IMR-90 (cell line): ENCODE data around the gene LNX1. TPM values are rescaled to one million over a fixed set of nuclear protein-coding genes. Genes with fewer than 3 reads are reported as not detected.

Experiments
- ATAC-seq: fragments of 200-7000 bp; cut with Tn5 transposase; 2 replicates; pipeline ENCODE4 v1.9.1; 2020; ENCODE audit warnings: low read depth, mild to moderate bottlenecking, moderate library complexity
- BruUV-seq: library from RNA; stranded (reverse); fragments of 400-500 nt; replicated peaks from 2 replicates; lab custom pipeline; 2021; lab: Mats Ljungman, UMichigan
- CTCF ChIA-PET: fragments of 300-600 bp; formaldehyde crosslinking; extraction: SDS; loops from one replicate; lab custom pipeline; 2021; ENCODE audit warnings: antibody characterized with exemption; lab: Yijun Ruan, JAX
- POLR2A ChIA-PET: fragments of 300-600 bp; sonication (Branson Sonifier 250); formaldehyde crosslinking; loops from one replicate; lab custom pipeline; 2022; ENCODE audit warnings: antibody characterized with exemption; ENCODE audit not compliant: unreplicated experiment; lab: Charles Lee
- DNase-seq: peaks from one replicate; pipeline ENCODE4 v3.0.0; 2013
- H2AFZ ChIP-seq: replicated peaks from 2 replicates; pipeline ENCODE3; 2013; ENCODE audit warnings: low read length, mild to moderate bottlenecking; ENCODE audit not compliant: poor library complexity
- H2AK5ac ChIP-seq: 2 replicates; pipeline ENCODE4 v1.6.1; 2013; ENCODE audit warnings: low read depth, low read length, inconsistent platforms
- H2AK9ac ChIP-seq: replicated peaks from 2 replicates; pipeline ENCODE3; 2013; ENCODE audit warnings: mild to moderate bottlenecking, low read depth, low read length, moderate library complexity; ENCODE audit not compliant: poor library complexity
- H2BK120ac ChIP-seq: 2 replicates; pipeline ENCODE4 v1.6.1; 2013; ENCODE audit warnings: low read depth, low read length, inconsistent platforms
- H2BK15ac ChIP-seq: 3 replicates; pipeline ENCODE4 v1.6.1; 2013; ENCODE audit warnings: low read depth, low read length, inconsistent platforms
- H2BK20ac ChIP-seq: 2 replicates; pipeline ENCODE4 v1.6.1; 2013; ENCODE audit warnings: low read depth, mild to moderate bottlenecking, inconsistent platforms, low read length, moderate library complexity
- H2BK5ac ChIP-seq: 2 replicates; pipeline ENCODE4 v1.6.1; 2013; ENCODE audit warnings: mild to moderate bottlenecking, low read depth, low read length, inconsistent platforms; ENCODE audit not compliant: poor library complexity, severe bottlenecking
- H3K14ac ChIP-seq: replicated peaks from 2 replicates; pipeline ENCODE4 v1.6.1; 2013; ENCODE audit warnings: low read depth, low read length, inconsistent platforms
- H3K18ac ChIP-seq: 2 replicates; pipeline ENCODE4 v1.6.1; 2013; ENCODE audit warnings: low read depth, low read length, control low read depth
- H3K23ac ChIP-seq: 2 replicates; pipeline ENCODE4 v1.6.1; 2013; ENCODE audit warnings: low read depth, low read length, inconsistent platforms
- H3K27ac ChIP-seq: 2 replicates; pipeline ENCODE4 v1.5.1; 2013; ENCODE audit warnings: mild to moderate bottlenecking, control low read depth, low read length; ENCODE audit not compliant: insufficient read depth
- H3K27me3 ChIP-seq: 2 replicates; pipeline ENCODE4 v1.6.1; 2013; ENCODE audit warnings: low read length; ENCODE audit not compliant: control insufficient read depth, insufficient read depth
- H3K36me3 ChIP-seq: 2 replicates; pipeline ENCODE4 v1.6.1; 2013; ENCODE audit warnings: low read length, mixed read lengths; ENCODE audit not compliant: control insufficient read depth, insufficient read depth
- H3K4ac ChIP-seq: 2 replicates; pipeline ENCODE4 v1.6.1; 2013; ENCODE audit warnings: low read depth, low read length, inconsistent platforms
- H3K4me1 ChIP-seq: 2 replicates; pipeline ENCODE4 v1.6.1; 2013; ENCODE audit warnings: low read length, mixed read lengths; ENCODE audit not compliant: control insufficient read depth, insufficient read depth
- H3K4me2 ChIP-seq: 2 replicates; pipeline ENCODE4 v1.6.1; 2013; ENCODE audit warnings: low read depth, mild to moderate bottlenecking, control low read depth, low read length, moderate library complexity
- H3K4me3 ChIP-seq: 2 replicates; pipeline ENCODE4 v1.5.1; 2013; ENCODE audit warnings: low read depth, mild to moderate bottlenecking, control low read depth, low read length, moderate library complexity; ENCODE audit not compliant: insufficient read depth
- H3K56ac ChIP-seq: 2 replicates; pipeline ENCODE4 v1.6.1; 2013; ENCODE audit warnings: low read length, inconsistent platforms; ENCODE audit not compliant: insufficient read depth; ENCODE audit errors: extremely low read depth
- H3K79me1 ChIP-seq, 2 experiments: 2 replicates each; pipeline ENCODE4 v1.6.1; 2013; ENCODE audit warnings: low read length in 2 of 2, inconsistent platforms in 1 of 2, low read depth in 1 of 2
- H3K9ac ChIP-seq: 2 replicates; pipeline ENCODE4 v1.6.1; 2013; ENCODE audit warnings: low read depth, low read length, control low read depth
- H3K9me1 ChIP-seq: 2 replicates; pipeline ENCODE4 v1.6.1; 2013; ENCODE audit warnings: low read length, inconsistent platforms; ENCODE audit not compliant: insufficient read depth
- H3K9me3 ChIP-seq: 2 replicates; pipeline ENCODE4 v1.6.1; 2013; ENCODE audit warnings: low read length; ENCODE audit not compliant: control insufficient read depth, insufficient read depth
- H4K20me1 ChIP-seq: 2 replicates; pipeline ENCODE4 v1.6.1; 2013; ENCODE audit warnings: low read length, inconsistent platforms; ENCODE audit not compliant: insufficient read depth
- H4K5ac ChIP-seq: 2 replicates; pipeline ENCODE4 v1.6.1; 2013; ENCODE audit warnings: mild to moderate bottlenecking, low read depth, low read length, control low read depth
- H4K8ac ChIP-seq, 2 experiments: 2 replicates each; pipeline ENCODE4 v1.6.1; 2013; ENCODE audit warnings: low read depth in 2 of 2, low read length in 2 of 2, control low read depth in 1 of 2, inconsistent platforms in 1 of 2
- H4K91ac ChIP-seq: 2 replicates; pipeline ENCODE4 v1.6.1; 2013; ENCODE audit warnings: low read depth, low read length, inconsistent platforms; ENCODE audit not compliant: insufficient read depth
- BHLHE40 ChIP-seq: fragments of 150-350 bp; IDR thresholded peaks from 2 replicates; pipeline ENCODE4 v1.6.1; 2016; ENCODE audit warnings: mild to moderate bottlenecking, low read depth, low read length
- CEBPB ChIP-seq: IDR thresholded peaks from 2 replicates; pipeline ENCODE4 v1.6.1; 2012; ENCODE audit warnings: low read depth, low read length, improper control_type of control experiment
- CHD1 ChIP-seq: IDR thresholded peaks from 2 replicates; pipeline ENCODE4 v1.6.1; 2012; ENCODE audit warnings: low read depth, low read length, improper control_type of control experiment
- CTCF ChIP-seq: conservative IDR thresholded peaks from 2 replicates; pipeline ENCODE4 v1.5.1; 2012; ENCODE audit warnings: mild to moderate bottlenecking, low read depth, low read length, improper control_type of control experiment
- ELK1 ChIP-seq: fragments of 150-350 bp; IDR thresholded peaks from 2 replicates; pipeline ENCODE4 v1.6.1; 2016; ENCODE audit warnings: low read depth, mild to moderate bottlenecking, low read length, moderate library complexity, borderline replicate concordance
- FOS ChIP-seq: fragments of 150-350 bp; IDR thresholded peaks from 2 replicates; pipeline ENCODE4 v1.6.1; 2016; ENCODE audit warnings: low read depth, low read length
- MAFK ChIP-seq: IDR thresholded peaks from 2 replicates; pipeline ENCODE4 v1.6.1; 2012; ENCODE audit warnings: low read depth, low read length, improper control_type of control experiment
- MXI1 ChIP-seq: IDR thresholded peaks from 2 replicates; pipeline ENCODE4 v1.6.1; 2012; ENCODE audit warnings: low read depth, mild to moderate bottlenecking, low read length, moderate library complexity, borderline replicate concordance
- NFE2L2 ChIP-seq: fragments of 150-350 bp; IDR thresholded peaks from 2 replicates; pipeline ENCODE4 v1.6.1; 2016; ENCODE audit warnings: low read depth, mild to moderate bottlenecking, low read length
- POLR2A ChIP-seq: IDR thresholded peaks from 2 replicates; pipeline ENCODE4 v1.6.1; 2012; ENCODE audit warnings: mild to moderate bottlenecking, low read depth, low read length
- RCOR1 ChIP-seq: IDR thresholded peaks from 2 replicates; pipeline ENCODE4 v1.6.1; 2012; ENCODE audit warnings: mild to moderate bottlenecking, low read length, improper control_type of control experiment; ENCODE audit not compliant: insufficient replicate concordance
- RFX5 ChIP-seq: IDR thresholded peaks from 2 replicates; pipeline ENCODE4 v1.8.0; 2012; ENCODE audit warnings: low read depth, mild to moderate bottlenecking, low read length, moderate library complexity
- SMC3 ChIP-seq: fragments of 150-350 bp; IDR thresholded peaks from 2 replicates; pipeline ENCODE4 v1.6.1; 2016; ENCODE audit warnings: low read depth, mild to moderate bottlenecking, antibody characterized with exemption, low read length, moderate library complexity
- USF2 ChIP-seq: fragments of 150-350 bp; IDR thresholded peaks from 2 replicates; pipeline ENCODE4 v1.6.1; 2017; ENCODE audit warnings: mild to moderate bottlenecking, antibody characterized with exemption, low read length, low read depth
- dilution Hi-C: fragments of 300-500 bp; cut with HindIII; formaldehyde crosslinking; loops from one replicate; pipeline ENCODE4 v1.14.3; 2018; ENCODE audit warnings: low sequenced_read_pairs; ENCODE audit not compliant: unreplicated experiment
- in situ Hi-C: fragments of 300-500 bp; cut with MboI; formaldehyde crosslinking; loops from 3 replicates; pipeline ENCODE4 v1.14.3; 2019; ENCODE audit warnings: low sequenced_read_pairs, inconsistent platforms, mixed read lengths
- intact Hi-C: fragments of 100-400 bp; cut with micrococcal nuclease; formaldehyde crosslinking; loops from 2 replicates; pipeline ENCODE4 v1.10.0; 2022
- polyA plus RNA-seq, 3 experiments: library from polyadenylated mRNA; depleted of rRNA; stranded (reverse); fragments of >200 nt; gene quantifications; 2 replicates each; pipeline ENCODE4 v1.2.3, GENCODE V29; 2012; ENCODE audit warnings: low replicate concordance in 1 of 3
- total RNA-seq: library from RNA; depleted of rRNA; stranded (reverse); fragments of >200 nt; gene quantifications from 2 replicates; pipeline ENCODE4 v1.2.3, GENCODE V29; 2012

The LNX1 gene
- total and polyA plus RNA-seq, 2 of the 4 experiments (the other 2 are of a cell fraction): 0.15 to 0.36 TPM

- no peak overlapping the region for H3K4ac ChIP-seq
- no peaks in the 10 kb centered on the region for H3K27me3 ChIP-seq
- H3K23ac ChIP-seq: no peak overlapping the region
- H3K9me3 ChIP-seq: no peaks in the 10 kb centered on the region
- no peak overlapping the region for H2BK20ac ChIP-seq
- BruUV-seq: no TSS peak
- H3K27ac ChIP-seq: no peak overlapping the region
- H2BK15ac ChIP-seq: no peak overlapping the region
- no peak overlapping the region for H4K8ac ChIP-seq
- H3K4me1 ChIP-seq: 0 out of 2 replicates have a peak, but pooled peaks cover 1% of the 10 kb centered on the region
- CTCF ChIA-PET: no interaction called here
- H3K18ac ChIP-seq: no peak overlapping the region
- dilution Hi-C loops (no loop called here), in situ Hi-C loops (no loop called here), intact Hi-C loops (no loop called here)
- H2BK5ac ChIP-seq: no peak overlapping the region
- H2AK9ac ChIP-seq: no peak overlapping the region
- no peak for DNase-seq
- H3K9me1 ChIP-seq: no peaks in the 10 kb centered on the region; the same call in 1 of the 2 replicates
- H3K56ac ChIP-seq: no peak overlapping the region; the same call in 1 of the 2 replicates
- no peak for ATAC-seq
- no peak overlapping the region for H3K4me2 ChIP-seq
- H3K14ac ChIP-seq: no peak overlapping the region
- H2AK5ac ChIP-seq: no peak overlapping the region
- no peak overlapping the region for H4K91ac ChIP-seq
- no peak overlapping the region for H2BK120ac ChIP-seq
- H4K20me1 ChIP-seq: no peaks in the 10 kb centered on the region
- H4K5ac ChIP-seq: no peak overlapping the region
- no peak for TF ChIP-seq POLR2A
- TF ChIP-seq ELK1: no peak
- no peak for TF ChIP-seq MAFK
- no peak for TF ChIP-seq RFX5
- TF ChIP-seq FOS: no peak
- TF ChIP-seq CTCF: no peak
- no peak for TF ChIP-seq CEBPB
- no peak for TF ChIP-seq SMC3
- TF ChIP-seq USF2: no peak
- no peak for TF ChIP-seq BHLHE40
- TF ChIP-seq CHD1: no peak
- TF ChIP-seq MXI1: no peak
- TF ChIP-seq NFE2L2: no peak
- TF ChIP-seq RCOR1: no peak
- H3K36me3 ChIP-seq: no peaks in the 10 kb centered on the region; the same call in 1 of the 2 replicates
- POLR2A ChIA-PET: no interaction called here
- H3K9ac ChIP-seq: no peak overlapping the region
- no peaks in the 10 kb centered on the region; a peak in 3 of 4 replicates for H3K79me1 ChIP-seq
- no peak overlapping the region for H3K4me3 ChIP-seq
- no peak overlapping the region for H2AFZ ChIP-seq
Measured at GRCh38 chr4:53465891-53466290, 125.4 kb downstream of the LNX1 start.
